Neural cell (in vitro differentiated cells): ENCODE measurements around the gene CEP89.
"Not testable (repeated sequence)": the region's sequence is repeated elsewhere in the genome, so short reads cannot be mapped to it uniquely, and the experiment has no call there.

ENCODE experiments used
- EP300 ChIP-seq: fragments of 450-650 bp; conservative IDR thresholded peaks from 2 replicates; pipeline ENCODE4 v1.6.1; 2014; ENCODE audit warnings: antibody characterized with exemption, mild to moderate bottlenecking, moderate library complexity; ENCODE audit not compliant: poor library complexity, severe bottlenecking
- EZH2 ChIP-seq: fragments of 200-600, 300-800 bp; shearing (Covaris generic), sonication (generic); IDR thresholded peaks from 2 replicates; pipeline ENCODE4 v1.6.1; 2014; ENCODE audit warnings: antibody characterized with exemption, low read length, borderline replicate concordance, mild to moderate bottlenecking; ENCODE audit not compliant: insufficient read depth, poor library complexity, severe bottlenecking
- MXI1 ChIP-seq: fragments of 450-650 bp; conservative IDR thresholded peaks from 2 replicates; pipeline ENCODE4 v1.6.1; 2014; ENCODE audit warnings: antibody characterized with exemption, mild to moderate bottlenecking; ENCODE audit not compliant: poor library complexity, severe bottlenecking
- POLR2AphosphoS5 ChIP-seq: IDR thresholded peaks from 2 replicates; pipeline ENCODE4 v1.6.1; 2012
- TF ChIP-seq, protein P1 (sequence below): fragments of 450-650 bp; IDR thresholded peaks from 2 replicates; pipeline ENCODE4 v1.5.1; 2014; ENCODE audit warnings: antibody characterized with exemption, mild to moderate bottlenecking, moderate library complexity; ENCODE audit not compliant: poor library complexity, severe bottlenecking
- TF ChIP-seq, protein P2 (sequence below): IDR thresholded peaks from 2 replicates; pipeline ENCODE4 v1.6.1; 2012; ENCODE audit warnings: borderline replicate concordance

DNA sequence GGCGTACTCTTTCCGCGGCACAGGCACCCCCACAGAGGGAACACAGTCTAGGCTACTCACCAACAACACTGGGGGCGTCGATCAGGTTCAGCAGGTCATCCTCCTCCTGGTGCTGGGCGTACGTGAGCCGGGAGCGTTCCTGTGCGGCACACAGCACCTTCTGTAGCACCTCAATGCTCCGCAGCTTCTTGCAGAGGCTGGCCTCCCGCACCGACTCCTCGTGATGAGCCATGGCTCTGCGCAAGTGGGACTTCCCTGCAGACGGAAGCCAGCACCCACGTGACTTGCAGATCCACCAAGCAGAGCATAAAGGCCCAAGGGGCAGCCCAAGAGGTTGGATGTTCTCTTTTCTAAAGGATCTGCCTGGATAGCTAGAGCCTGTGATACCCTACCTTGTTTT lies 24.2 kb upstream of the CEP89 start:
- TF ChIP-seq, protein P1, sequence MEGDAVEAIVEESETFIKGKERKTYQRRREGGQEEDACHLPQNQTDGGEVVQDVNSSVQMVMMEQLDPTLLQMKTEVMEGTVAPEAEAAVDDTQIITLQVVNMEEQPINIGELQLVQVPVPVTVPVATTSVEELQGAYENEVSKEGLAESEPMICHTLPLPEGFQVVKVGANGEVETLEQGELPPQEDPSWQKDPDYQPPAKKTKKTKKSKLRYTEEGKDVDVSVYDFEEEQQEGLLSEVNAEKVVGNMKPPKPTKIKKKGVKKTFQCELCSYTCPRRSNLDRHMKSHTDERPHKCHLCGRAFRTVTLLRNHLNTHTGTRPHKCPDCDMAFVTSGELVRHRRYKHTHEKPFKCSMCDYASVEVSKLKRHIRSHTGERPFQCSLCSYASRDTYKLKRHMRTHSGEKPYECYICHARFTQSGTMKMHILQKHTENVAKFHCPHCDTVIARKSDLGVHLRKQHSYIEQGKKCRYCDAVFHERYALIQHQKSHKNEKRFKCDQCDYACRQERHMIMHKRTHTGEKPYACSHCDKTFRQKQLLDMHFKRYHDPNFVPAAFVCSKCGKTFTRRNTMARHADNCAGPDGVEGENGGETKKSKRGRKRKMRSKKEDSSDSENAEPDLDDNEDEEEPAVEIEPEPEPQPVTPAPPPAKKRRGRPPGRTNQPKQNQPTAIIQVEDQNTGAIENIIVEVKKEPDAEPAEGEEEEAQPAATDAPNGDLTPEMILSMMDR = not testable (repeated sequence)
- TF ChIP-seq POLR2AphosphoS5, EP300, EZH2, MXI1: not testable (repeated sequence)
- TF ChIP-seq, protein P2, sequence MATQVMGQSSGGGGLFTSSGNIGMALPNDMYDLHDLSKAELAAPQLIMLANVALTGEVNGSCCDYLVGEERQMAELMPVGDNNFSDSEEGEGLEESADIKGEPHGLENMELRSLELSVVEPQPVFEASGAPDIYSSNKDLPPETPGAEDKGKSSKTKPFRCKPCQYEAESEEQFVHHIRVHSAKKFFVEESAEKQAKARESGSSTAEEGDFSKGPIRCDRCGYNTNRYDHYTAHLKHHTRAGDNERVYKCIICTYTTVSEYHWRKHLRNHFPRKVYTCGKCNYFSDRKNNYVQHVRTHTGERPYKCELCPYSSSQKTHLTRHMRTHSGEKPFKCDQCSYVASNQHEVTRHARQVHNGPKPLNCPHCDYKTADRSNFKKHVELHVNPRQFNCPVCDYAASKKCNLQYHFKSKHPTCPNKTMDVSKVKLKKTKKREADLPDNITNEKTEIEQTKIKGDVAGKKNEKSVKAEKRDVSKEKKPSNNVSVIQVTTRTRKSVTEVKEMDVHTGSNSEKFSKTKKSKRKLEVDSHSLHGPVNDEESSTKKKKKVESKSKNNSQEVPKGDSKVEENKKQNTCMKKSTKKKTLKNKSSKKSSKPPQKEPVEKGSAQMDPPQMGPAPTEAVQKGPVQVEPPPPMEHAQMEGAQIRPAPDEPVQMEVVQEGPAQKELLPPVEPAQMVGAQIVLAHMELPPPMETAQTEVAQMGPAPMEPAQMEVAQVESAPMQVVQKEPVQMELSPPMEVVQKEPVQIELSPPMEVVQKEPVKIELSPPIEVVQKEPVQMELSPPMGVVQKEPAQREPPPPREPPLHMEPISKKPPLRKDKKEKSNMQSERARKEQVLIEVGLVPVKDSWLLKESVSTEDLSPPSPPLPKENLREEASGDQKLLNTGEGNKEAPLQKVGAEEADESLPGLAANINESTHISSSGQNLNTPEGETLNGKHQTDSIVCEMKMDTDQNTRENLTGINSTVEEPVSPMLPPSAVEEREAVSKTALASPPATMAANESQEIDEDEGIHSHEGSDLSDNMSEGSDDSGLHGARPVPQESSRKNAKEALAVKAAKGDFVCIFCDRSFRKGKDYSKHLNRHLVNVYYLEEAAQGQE = not testable (repeated sequence)
